OCI-LY3 (cell line): ENCODE measurements around the gene TMEM259.
A peak's percentile ranks its signal among the peaks of the same experiment; 100 is the strongest.
"Not testable (repeated sequence)": the region's sequence is repeated elsewhere in the genome, so short reads cannot be mapped to it uniquely, and the experiment has no call there.

Source experiments
- H2AFZ ChIP-seq: fragments of 200-600, 300-600 bp; shearing (Covaris generic); 2 replicates; pipeline ENCODE4 v1.6.0; 2014; ENCODE audit warnings: antibody characterized with exemption, low read depth, low read length
- H3K27ac ChIP-seq: fragments of 200-600, 300-600 bp; sonication (generic); 2 replicates; pipeline ENCODE4 v1.5.1; 2014; ENCODE audit warnings: mild to moderate bottlenecking, low read length, moderate library complexity, mixed read lengths
- H3K27me3 ChIP-seq: fragments of 200-600, 300-600 bp; sonication (generic); 2 replicates; pipeline ENCODE4 v1.6.1; 2014; ENCODE audit warnings: low read depth, low read length, mixed read lengths
- H3K36me3 ChIP-seq: fragments of 200-600, 300-600 bp; sonication (generic); replicated peaks from 2 replicates; pipeline ENCODE3; 2014; ENCODE audit warnings: low read depth, low read length, mixed read lengths
- H3K4me1 ChIP-seq: fragments of 300-600, 200-600 bp; sonication (generic); 2 replicates; pipeline ENCODE4 v1.6.1; 2014; ENCODE audit warnings: low read length, mixed read lengths
- H3K4me2 ChIP-seq: fragments of 200-600, 300-600 bp; sonication (generic); 2 replicates; pipeline ENCODE4 v1.6.1; 2014; ENCODE audit warnings: low read length, mixed read lengths
- H3K4me3 ChIP-seq: fragments of 300-600, 200-600 bp; sonication (generic); 2 replicates; pipeline ENCODE4 v1.5.1; 2014; ENCODE audit warnings: antibody characterized with exemption, mild to moderate bottlenecking, low read length, moderate library complexity
- H3K79me2 ChIP-seq: fragments of 300-600, 200-600 bp; shearing (Covaris generic); 2 replicates; pipeline ENCODE4 v1.6.1; 2014; ENCODE audit warnings: mild to moderate bottlenecking, low read length, mixed read lengths
- H3K9ac ChIP-seq: fragments of 300-600, 200-600 bp; shearing (Covaris generic); 2 replicates; pipeline ENCODE4 v1.6.0; 2014; ENCODE audit warnings: mild to moderate bottlenecking, low read length, moderate library complexity
- H3K9me3 ChIP-seq: fragments of 200-600, 300-600 bp; shearing (Covaris generic); 2 replicates; pipeline ENCODE4 v1.6.1; 2014; ENCODE audit warnings: low read length, mixed read lengths; ENCODE audit not compliant: insufficient read depth
- H4K20me1 ChIP-seq: fragments of 200-600, 300-600 bp; sonication (generic); 2 replicates; pipeline ENCODE4 v1.6.1; 2016; ENCODE audit warnings: low read length, mixed read lengths; ENCODE audit not compliant: insufficient read depth
- EZH2phosphoT487 ChIP-seq: fragments of 200-600 bp; shearing (Covaris generic); IDR thresholded peaks from 2 replicates; pipeline ENCODE4 v1.6.1; 2018; ENCODE audit warnings: antibody characterized with exemption, mixed run types, low read depth
- TF ChIP-seq, protein P1 (sequence below): fragments of 200-600, 300-600 bp; sonication (generic); IDR thresholded peaks from 2 replicates; pipeline ENCODE4 v1.5.1; 2014; ENCODE audit warnings: antibody characterized with exemption, low read length, low read depth

Gene TMEM259

DNA sequence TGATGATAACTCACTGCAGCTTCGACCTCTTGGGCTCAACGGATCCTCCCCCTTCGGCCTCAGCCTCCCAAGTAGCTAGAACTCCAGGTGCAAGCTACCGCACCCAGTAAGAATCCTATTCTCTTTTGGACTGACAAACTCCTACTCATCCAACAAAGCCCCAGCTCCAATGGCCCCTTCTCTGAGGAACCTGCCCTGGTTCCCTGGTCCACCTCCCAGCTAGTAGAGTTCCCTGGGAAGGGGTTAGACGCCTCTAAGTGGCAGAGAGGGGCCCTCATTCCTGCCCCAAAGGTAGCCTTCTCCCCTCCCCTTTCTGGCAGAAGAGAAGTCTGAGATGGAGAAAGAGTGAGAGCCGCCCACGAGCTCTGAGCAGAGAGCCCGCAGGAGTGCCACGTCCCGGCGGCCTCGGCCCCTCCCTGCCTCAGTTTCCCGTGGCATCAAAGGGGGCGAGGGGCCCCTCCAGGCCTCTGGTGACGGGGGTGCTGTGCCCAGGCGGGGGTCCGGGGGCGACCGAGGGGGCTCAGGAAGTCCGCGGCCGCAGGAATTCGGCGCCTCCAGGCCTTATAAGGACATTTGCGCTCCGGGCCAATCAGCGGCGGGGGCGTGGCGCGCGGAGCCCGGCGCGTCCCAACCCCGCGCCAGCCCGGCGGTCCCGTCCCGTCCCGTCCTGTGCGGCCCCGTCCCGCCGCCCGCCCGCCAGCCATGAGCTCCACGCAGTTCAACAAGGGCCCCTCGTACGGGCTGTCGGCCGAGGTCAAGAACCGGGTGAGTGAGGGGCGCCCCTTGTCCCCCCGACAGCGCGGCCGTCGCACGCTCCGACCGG lies 5.2 kb upstream of the TMEM259 start, which contains the start of gene CNN2:
Gene CNN2 (plus strand): TSS at position 649 of the 823 bp plus-strand sequence. CDS start 54 bp downstream, at position 703.
- Histone ChIP-seq H2AFZ (peak within 1 kb of the TSS; percentile 57; the same call in 1 of the 2 replicates), H3K9ac (peak within 1 kb of the TSS; percentile 96)

DNA sequence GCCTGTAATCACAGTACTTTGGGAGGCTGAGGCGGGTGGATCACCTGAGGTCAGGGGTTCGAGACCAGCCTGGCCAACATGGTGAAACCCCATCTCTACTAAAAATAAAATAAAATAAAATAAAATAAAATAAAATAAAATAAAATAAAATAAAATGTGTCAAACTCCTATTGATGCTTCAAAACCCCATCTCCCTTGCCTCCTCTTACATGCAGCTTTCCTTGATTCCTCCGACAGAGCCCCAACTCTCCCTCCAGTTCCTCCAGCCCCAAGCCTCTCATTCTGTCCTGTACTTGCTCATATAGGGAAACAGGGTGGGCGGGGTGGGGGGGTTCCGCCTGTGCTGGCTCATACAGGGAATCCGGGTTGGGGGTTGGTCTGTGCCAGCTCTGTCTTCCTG lies 4.2 kb upstream of the TMEM259 start:
- H3K27me3 ChIP-seq, H3K9ac ChIP-seq, H3K9me3 ChIP-seq, H3K4me3 ChIP-seq, H3K27ac ChIP-seq, H2AFZ ChIP-seq: not testable (repeated sequence)
- peaks cover 19% of the 10 kb centered on the region for H3K4me1 ChIP-seq
- peaks cover 22% of the 10 kb centered on the region for H4K20me1 ChIP-seq
- peaks cover 49% of the 10 kb centered on the region for H3K79me2 ChIP-seq
- peaks cover 16% of the 10 kb centered on the region for H3K36me3 ChIP-seq
- H3K4me2 ChIP-seq = 0 out of 2 replicates have a peak overlapping the region, but pooled peaks have one; percentile 96

More for the DNA sequence above, 5.2 kb upstream of the TMEM259 start, which contains the start of gene CNN2:
- Histone ChIP-seq H3K27ac (peak within 1 kb of the TSS; percentile 86), H3K9me3 (no peaks in the 10 kb centered on the region), H3K4me3 (peak within 1 kb of the TSS; percentile 88), H3K4me1 (peaks cover 18% of the 10 kb centered on the region), H3K27me3 (no peaks in the 10 kb centered on the region), H3K79me2 (peaks cover 50% of the 10 kb centered on the region), H3K4me2 (peak within 1 kb of the TSS; percentile 96), H4K20me1 (peaks cover 27% of the 10 kb centered on the region), H3K36me3 (peaks cover 23% of the 10 kb centered on the region)
- TF ChIP-seq, protein P1, sequence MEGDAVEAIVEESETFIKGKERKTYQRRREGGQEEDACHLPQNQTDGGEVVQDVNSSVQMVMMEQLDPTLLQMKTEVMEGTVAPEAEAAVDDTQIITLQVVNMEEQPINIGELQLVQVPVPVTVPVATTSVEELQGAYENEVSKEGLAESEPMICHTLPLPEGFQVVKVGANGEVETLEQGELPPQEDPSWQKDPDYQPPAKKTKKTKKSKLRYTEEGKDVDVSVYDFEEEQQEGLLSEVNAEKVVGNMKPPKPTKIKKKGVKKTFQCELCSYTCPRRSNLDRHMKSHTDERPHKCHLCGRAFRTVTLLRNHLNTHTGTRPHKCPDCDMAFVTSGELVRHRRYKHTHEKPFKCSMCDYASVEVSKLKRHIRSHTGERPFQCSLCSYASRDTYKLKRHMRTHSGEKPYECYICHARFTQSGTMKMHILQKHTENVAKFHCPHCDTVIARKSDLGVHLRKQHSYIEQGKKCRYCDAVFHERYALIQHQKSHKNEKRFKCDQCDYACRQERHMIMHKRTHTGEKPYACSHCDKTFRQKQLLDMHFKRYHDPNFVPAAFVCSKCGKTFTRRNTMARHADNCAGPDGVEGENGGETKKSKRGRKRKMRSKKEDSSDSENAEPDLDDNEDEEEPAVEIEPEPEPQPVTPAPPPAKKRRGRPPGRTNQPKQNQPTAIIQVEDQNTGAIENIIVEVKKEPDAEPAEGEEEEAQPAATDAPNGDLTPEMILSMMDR = no peak
- no peak for TF ChIP-seq EZH2phosphoT487

DNA sequence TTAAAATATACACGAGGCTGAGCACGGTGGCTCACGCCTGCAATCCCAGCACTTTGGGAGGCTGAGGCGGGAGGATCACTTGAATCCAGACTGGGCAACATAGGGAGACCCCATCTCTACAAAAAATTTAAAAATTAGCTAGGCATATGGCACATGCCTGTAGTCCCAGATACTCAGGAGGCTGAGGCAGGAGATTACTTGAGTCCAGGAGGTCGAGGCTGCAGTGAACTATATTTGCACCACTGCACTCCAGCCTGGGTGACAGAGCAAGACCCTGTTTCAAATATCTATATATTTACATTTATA lies 2.9 kb upstream of the TMEM259 start:
- H2AFZ ChIP-seq, H3K4me2 ChIP-seq, H3K9me3 ChIP-seq, H3K9ac ChIP-seq, H3K36me3 ChIP-seq, H3K4me3 ChIP-seq, H3K27ac ChIP-seq, H3K27me3 ChIP-seq: not testable (repeated sequence)
- Histone ChIP-seq H4K20me1 (peaks cover 22% of the 10 kb centered on the region), H3K4me1 (peaks cover 23% of the 10 kb centered on the region), H3K79me2 (peaks cover 49% of the 10 kb centered on the region)

DNA sequence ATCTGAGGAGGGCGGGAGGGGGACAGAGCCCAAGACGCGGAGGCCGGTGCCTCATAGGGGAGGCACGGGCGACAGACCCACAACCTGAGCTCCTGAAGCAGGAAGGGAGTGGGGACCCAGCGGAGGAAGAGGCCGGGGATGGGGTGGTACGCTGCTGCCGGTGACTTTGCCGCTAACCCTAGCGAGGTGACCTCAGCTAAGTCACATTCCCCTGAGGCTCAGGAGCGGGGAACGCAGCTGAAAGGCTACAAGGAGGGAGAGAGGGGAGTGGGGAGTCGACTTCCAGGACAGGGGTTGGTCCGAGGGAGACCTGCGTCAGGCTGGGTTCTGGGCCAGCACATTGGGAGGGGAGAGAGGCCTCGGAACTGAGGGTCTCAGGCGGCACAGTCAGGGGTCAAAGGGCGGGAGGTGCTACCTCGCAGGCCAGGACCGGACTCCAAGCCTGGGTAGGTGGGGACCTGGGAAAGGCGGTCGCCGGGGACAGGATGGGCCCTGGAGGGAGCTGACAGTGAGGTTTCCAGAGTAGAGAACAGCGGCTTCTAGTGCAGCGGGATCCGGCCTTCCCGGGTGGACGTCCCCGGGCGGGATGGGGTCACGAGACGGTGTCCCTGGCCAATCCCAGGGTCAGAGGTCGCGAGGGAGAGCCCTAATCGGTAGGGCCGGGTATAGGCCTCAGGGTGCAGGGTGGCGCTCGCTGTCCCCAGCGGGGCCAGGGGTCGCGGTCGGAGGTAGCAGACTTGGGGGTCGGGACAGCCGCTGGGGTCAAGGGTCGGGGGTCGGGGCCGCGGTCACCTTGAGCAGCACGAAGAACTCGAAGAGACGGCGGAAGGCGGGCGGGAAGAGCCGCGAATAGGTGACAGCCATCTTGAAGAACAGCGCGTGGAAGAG lies 699 bp downstream of the TMEM259 start:
- Histone ChIP-seq H3K79me2 (peaks cover 58% of the 10 kb centered on the region), H3K27me3 (no peaks in the 10 kb centered on the region), H3K4me3 (peak overlapping the region; percentile 92), H4K20me1 (peaks cover 52% of the 10 kb centered on the region), H3K9ac (peak overlapping the region; percentile 96), H3K9me3 (no peaks in the 10 kb centered on the region), H3K4me2 (peak overlapping the region; percentile 89), H3K4me1 (peaks cover 37% of the 10 kb centered on the region), H3K27ac (peak overlapping the region; percentile 76), H3K36me3 (peaks cover 10% of the 10 kb centered on the region), H2AFZ (no peak overlapping the region)
- TF ChIP-seq EZH2phosphoT487 = no peak
- TF ChIP-seq, protein P1 = no peak

DNA sequence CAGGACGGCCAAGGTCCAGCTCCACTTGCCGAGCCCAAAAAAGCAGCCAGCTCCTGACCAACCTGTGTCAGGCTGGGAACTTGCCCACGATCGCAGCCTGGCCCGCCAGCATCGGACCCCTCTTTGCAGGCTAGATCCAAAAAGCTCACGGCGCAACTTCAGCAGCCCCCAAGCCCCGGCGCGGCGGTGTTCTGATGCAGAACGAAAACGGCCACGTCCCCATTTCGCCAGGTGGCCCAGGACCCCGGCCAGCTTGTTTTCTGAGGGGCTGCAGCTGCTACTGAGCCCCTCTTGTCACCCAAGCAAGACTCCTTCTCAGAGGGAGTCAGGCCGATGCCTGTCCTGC lies 1.3 kb downstream of the TMEM259 start:
- no peak for TF ChIP-seq EZH2phosphoT487
- TF ChIP-seq, protein P1 = no peak
- H3K4me1 ChIP-seq = peaks cover 37% of the 10 kb centered on the region

More for the DNA sequence above, 1.3 kb downstream of the TMEM259 start:
- H3K27me3 ChIP-seq = no peaks in the 10 kb centered on the region
- H3K4me2 ChIP-seq = peak overlapping the region; percentile 89
- H3K9ac ChIP-seq = peak overlapping the region; percentile 96
- peaks cover 58% of the 10 kb centered on the region for H4K20me1 ChIP-seq
- H3K79me2 ChIP-seq = peaks cover 64% of the 10 kb centered on the region
- no peak overlapping the region for H2AFZ ChIP-seq
- no peaks in the 10 kb centered on the region for H3K9me3 ChIP-seq
- peaks cover 10% of the 10 kb centered on the region for H3K36me3 ChIP-seq
- peak overlapping the region; percentile 92 for H3K4me3 ChIP-seq
- H3K27ac ChIP-seq = peak overlapping the region; percentile 76
